Measurements from ENCODE around the gene PRKCE.

DNA sequence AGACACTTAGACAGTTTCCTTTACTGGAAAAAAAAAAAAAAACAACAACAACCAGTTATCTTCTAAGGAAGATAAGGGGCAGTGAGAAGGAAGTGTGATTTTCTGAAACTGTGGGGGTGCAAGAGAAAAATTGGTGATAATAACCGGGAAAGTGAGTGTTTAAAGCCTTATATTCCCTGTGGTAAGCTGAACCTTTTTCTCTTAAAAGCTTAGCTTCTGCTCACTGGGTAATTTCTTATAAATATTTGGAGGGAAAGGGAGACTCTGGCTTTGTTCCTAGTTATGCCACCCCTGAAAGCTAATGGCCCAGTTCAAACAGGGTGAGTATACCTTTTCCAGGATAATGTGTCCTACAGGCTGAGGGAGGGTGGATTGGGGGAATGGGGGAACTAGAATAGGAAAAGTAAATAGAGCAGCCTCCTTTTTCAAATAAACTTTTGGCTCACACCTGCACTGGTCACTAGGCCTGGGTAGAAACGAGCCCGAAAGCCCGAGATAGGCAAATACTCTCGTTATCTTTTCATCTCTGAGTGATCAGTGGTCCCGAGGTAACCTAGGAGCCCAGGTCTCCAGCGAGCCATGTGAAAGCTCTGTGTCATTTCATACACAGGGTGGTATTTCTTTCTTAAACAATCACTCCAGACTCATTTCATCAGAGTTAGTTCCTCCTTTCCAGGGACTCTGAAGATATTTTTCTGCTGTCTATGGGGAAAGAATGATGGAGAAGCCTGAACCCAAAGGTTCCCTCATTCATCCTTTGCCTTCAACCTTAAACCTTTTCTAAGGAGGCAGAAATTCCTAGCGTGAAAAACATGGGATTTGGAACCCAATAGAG lies 24.9 kb upstream of the PRKCE start:
- TF ChIP-seq, protein P1, sequence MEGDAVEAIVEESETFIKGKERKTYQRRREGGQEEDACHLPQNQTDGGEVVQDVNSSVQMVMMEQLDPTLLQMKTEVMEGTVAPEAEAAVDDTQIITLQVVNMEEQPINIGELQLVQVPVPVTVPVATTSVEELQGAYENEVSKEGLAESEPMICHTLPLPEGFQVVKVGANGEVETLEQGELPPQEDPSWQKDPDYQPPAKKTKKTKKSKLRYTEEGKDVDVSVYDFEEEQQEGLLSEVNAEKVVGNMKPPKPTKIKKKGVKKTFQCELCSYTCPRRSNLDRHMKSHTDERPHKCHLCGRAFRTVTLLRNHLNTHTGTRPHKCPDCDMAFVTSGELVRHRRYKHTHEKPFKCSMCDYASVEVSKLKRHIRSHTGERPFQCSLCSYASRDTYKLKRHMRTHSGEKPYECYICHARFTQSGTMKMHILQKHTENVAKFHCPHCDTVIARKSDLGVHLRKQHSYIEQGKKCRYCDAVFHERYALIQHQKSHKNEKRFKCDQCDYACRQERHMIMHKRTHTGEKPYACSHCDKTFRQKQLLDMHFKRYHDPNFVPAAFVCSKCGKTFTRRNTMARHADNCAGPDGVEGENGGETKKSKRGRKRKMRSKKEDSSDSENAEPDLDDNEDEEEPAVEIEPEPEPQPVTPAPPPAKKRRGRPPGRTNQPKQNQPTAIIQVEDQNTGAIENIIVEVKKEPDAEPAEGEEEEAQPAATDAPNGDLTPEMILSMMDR (IDR thresholded peaks at IDR 0.05), result no peak
- no peak for TF ChIP-seq POLR2A (IDR thresholded peaks at IDR 0.05)
